ENCODE results near the gene PTPRB.

The PTPRB gene

GRCh38 chr12:70557583-70558191, 79.5 kb downstream of the PTPRB start:
- no peak for DNase-seq (ENCODE audit: low read depth)
- no peak for TF ChIP-seq CTCF (IDR thresholded peaks at IDR 0.05; ENCODE audit: control insufficient read depth, extremely low read depth, insufficient read depth)
- H3K4me3 ChIP-seq (ENCODE audit: low read depth, low read length), result no peak overlapping the region

GRCh38 chr12:70556179-70556869, 80.9 kb downstream of the PTPRB start:
- no peak for TF ChIP-seq CTCF (IDR thresholded peaks at IDR 0.05; ENCODE audit: control insufficient read depth, extremely low read depth, insufficient read depth)
- no peak overlapping the region for H3K4me3 ChIP-seq (ENCODE audit: low read depth, low read length)
- DNase-seq (ENCODE audit: low read depth), result no peak

DNA sequence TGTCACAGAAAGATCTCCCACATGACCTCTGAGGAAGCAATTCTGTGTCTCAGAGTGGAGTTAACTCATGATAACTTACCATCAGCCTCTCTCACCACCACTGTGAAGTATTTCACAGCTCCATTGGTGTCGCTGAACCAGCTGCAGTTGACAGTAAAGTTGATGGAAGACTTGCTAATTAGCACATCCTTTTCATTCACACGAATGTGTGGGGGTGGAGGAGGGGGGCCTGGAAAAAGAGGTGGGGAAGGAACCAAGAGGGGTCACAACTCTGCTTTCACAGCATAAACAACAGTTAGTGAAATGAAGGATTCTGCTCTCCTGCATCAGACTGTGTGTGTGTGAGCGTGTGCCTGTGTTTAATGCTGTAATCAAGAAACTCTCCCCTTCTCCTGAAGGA, 82.1 kb downstream of the PTPRB start:
- no peak for DNase-seq (ENCODE audit: low read depth)
- H3K4me3 ChIP-seq (ENCODE audit: low read depth, low read length), result no peak overlapping the region
- TF ChIP-seq CTCF (IDR thresholded peaks at IDR 0.05; ENCODE audit: control insufficient read depth, extremely low read depth, insufficient read depth), result no peak

DNA sequence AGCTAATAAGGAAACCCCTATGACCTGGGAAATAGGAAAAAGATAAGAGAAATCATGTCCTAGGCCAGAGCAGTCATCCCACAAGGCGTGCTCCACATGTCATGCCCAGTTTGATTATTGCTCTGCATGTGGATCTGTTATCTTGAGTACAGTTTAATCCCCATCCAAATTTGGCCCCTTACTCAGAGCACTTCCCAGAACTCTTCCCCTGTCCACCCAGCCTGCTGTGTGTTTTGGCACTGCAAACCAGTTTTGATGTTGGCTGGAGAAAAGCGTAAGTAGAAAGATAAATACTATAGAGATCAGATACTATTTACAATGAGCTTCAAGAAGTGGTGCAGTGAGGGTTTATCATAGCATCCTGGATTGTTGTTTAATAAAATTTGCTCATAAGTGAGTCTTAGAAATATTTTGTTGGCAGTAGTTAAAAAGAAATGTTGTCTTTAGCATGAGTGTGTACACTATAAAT, 83.8 kb downstream of the PTPRB start:
- H3K4me3 ChIP-seq (ENCODE audit: low read depth, low read length), result no peak overlapping the region
- TF ChIP-seq CTCF (IDR thresholded peaks at IDR 0.05; ENCODE audit: control insufficient read depth, extremely low read depth, insufficient read depth), result no peak
- peak; percentile 98 for DNase-seq (ENCODE audit: low read depth)

DNA sequence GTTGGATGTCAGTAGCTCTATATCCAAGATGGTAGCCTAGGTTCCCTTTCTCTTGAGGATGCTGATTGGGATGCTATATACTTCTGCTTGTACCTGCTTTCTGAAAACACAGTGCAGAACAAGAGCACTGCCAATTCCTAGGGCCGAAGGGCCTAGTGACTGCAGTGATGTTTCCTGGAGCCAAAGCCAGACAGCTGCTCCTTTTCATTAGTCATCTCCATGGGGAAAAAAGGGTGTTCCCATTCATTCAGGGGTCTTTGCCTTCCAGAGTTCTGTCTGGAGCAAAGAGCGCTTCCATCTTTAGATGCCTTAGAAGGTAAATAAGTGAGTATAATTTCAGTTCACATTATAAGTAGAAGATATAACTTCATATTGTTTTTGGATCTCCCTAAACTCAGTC, 85.5 kb downstream of the PTPRB start:
- no peak overlapping the region for H3K4me3 ChIP-seq (ENCODE audit: low read depth, low read length)
- no peak for DNase-seq (ENCODE audit: low read depth)
- TF ChIP-seq CTCF (IDR thresholded peaks at IDR 0.05; ENCODE audit: control insufficient read depth, extremely low read depth, insufficient read depth), result no peak

DNA sequence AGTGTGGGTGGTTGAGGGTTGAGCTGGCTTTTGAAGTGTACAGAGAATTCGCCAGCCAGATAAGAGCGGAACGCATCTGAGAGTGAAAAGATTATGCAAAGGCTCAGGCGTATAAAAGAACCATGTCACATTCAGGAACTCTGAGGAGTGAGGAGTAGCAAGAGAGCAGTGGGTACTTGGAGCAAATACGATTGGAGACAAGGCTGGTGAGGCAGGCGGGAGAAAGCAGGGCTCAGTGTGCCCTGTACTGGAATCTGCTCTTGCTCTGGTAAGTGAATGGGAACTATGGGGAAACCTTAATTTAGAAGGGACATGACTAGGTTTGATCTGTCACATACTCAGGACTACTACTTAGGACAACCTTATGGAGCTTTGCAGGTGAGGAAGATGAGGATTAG, 87.0 kb downstream of the PTPRB start:
- no peak for TF ChIP-seq CTCF (IDR thresholded peaks at IDR 0.05; ENCODE audit: control insufficient read depth, extremely low read depth, insufficient read depth)
- DNase-seq (ENCODE audit: low read depth), result no peak
- no peak overlapping the region for H3K4me3 ChIP-seq (ENCODE audit: low read depth, low read length)

Data from LNCaP clone FGC (cell line).